Body of pancreas (tissue), 4 donors: Measurements from ENCODE around the gene OR51L1. TPM values are rescaled to one million over a fixed set of nuclear protein-coding genes. Genes with fewer than 3 reads are reported as not detected.

Experiments used
- ATAC-seq: fragments of 150-250 bp; one replicate; pipeline ENCODE4 v1.9.1; 2016
- DNase-seq, 4 donors: peaks; one replicate each; pipeline ENCODE4 v3.0.0-alpha.2; 2019
- H3K27ac ChIP-seq, 4 donors: fragments of 200-600 bp; sonication (generic); 1 replicate in 3 of 4; 2 replicates in 1 of 4; pipeline versions ENCODE4 v1.5.1 to v1.6.1; 2016 to 2019; ENCODE audit warnings: mild to moderate bottlenecking in 1 of 4, mixed read lengths in 1 of 4, moderate library complexity in 1 of 4
- H3K27me3 ChIP-seq, 2 donors: fragments of 200-600 bp; sonication (generic); one replicate each; pipeline ENCODE4 v1.6.0; 2016; ENCODE audit warnings: mild to moderate bottlenecking in 1 of 2
- H3K36me3 ChIP-seq, 2 donors: fragments of 200-600 bp; sonication (generic); replicated peaks in 1 of 2; 2 replicates each; pipeline ENCODE4 v1.5.1; 2016; ENCODE audit warnings: low read depth in 2 of 2; ENCODE audit not compliant: insufficient read depth in 1 of 2
- H3K4me1 ChIP-seq: fragments of 200-600 bp; sonication (generic); one replicate; pipeline ENCODE4 v1.6.0; 2016
- H3K4me3 ChIP-seq, 2 donors: fragments of 200-600 bp; sonication (generic); 1 replicate in 1 of 2; 2 replicates in 1 of 2; pipeline ENCODE4 v1.5.1; 2016 to 2019
- H3K9me3 ChIP-seq, 3 donors: fragments of 200-600 bp; sonication (generic); 1 replicate in 2 of 3; 2 replicates in 1 of 3; pipeline ENCODE4 v1.5.1; 2016
- POLR2A ChIP-seq, 3 donors: fragments of 450-650 bp; IDR thresholded peaks; one replicate each; pipeline ENCODE4 v1.6.1; 2016; ENCODE audit warnings: antibody characterized with exemption in 3 of 3, mild to moderate bottlenecking in 2 of 3
- WGBS, 2 donors: methylation state at CpG; one replicate each; pipeline ENCODE4 v1.1.5; 2017; 5-methylcytosine and 5-hydroxymethylcytosine counted together
- intact Hi-C: fragments of 100-400 bp; cut with DNase I; formaldehyde crosslinking; loops from one replicate; pipeline ENCODE4 v1.15.1; 2023
- total RNA-seq, 2 donors: library from RNA; depleted of rRNA; stranded (reverse); fragments of >200 nt; gene quantifications; one replicate each; pipeline ENCODE4 v1.1.0, GENCODE V29; 2016
- TF ChIP-seq, protein P1 (sequence below), 7 experiments: fragments of 450-650 bp in 4 of 7; fragments of 200-600 bp in 3 of 7; sonication (generic) in 3 of 7; IDR thresholded peaks; one replicate each; pipeline ENCODE4 v1.5.1; 2016 to 2019; ENCODE audit warnings: antibody characterized with exemption in 7 of 7

The OR51L1 gene
- total RNA-seq, 2 donors from 2014 or later: not detected

DNA sequence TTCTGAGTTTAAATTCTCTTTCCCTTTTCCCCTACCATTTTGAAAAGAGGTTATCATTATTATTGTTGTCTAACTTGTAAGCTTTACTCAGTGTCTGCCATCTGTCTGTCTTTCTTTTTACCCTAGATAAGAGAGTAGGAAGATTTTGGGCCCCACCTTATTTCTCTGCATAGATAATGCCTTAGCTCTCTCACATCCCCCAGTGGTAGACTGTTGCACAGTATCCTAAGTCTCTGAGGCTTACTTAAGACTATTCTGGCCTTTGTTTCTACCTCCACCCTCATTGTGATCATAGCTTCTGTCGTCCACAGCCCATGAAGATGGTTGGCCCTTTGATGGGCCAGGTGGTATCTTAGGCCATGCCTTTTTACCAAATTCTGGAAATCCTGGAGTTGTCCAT, 3.6 kb upstream of the OR51L1 start:
- TF ChIP-seq, protein P1, sequence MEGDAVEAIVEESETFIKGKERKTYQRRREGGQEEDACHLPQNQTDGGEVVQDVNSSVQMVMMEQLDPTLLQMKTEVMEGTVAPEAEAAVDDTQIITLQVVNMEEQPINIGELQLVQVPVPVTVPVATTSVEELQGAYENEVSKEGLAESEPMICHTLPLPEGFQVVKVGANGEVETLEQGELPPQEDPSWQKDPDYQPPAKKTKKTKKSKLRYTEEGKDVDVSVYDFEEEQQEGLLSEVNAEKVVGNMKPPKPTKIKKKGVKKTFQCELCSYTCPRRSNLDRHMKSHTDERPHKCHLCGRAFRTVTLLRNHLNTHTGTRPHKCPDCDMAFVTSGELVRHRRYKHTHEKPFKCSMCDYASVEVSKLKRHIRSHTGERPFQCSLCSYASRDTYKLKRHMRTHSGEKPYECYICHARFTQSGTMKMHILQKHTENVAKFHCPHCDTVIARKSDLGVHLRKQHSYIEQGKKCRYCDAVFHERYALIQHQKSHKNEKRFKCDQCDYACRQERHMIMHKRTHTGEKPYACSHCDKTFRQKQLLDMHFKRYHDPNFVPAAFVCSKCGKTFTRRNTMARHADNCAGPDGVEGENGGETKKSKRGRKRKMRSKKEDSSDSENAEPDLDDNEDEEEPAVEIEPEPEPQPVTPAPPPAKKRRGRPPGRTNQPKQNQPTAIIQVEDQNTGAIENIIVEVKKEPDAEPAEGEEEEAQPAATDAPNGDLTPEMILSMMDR (IDR thresholded peaks at IDR 0.05): peak in 2 of 7 experiments; percentile 14 to 31
- no peak for TF ChIP-seq POLR2A (IDR thresholded peaks at IDR 0.05)
- intact Hi-C loops: no loop called here
- no peak overlapping the region for H3K4me3 ChIP-seq
- H3K27me3 ChIP-seq: no peaks in the 10 kb centered on the region
- H3K9me3 ChIP-seq: no peaks in the 10 kb centered on the region
- no peaks in the 10 kb centered on the region for H3K4me1 ChIP-seq
- no peak for ATAC-seq
- H3K27ac ChIP-seq: no peak overlapping the region
- DNase-seq: no peak
- no peaks in the 10 kb centered on the region for H3K36me3 ChIP-seq
- 43 to 63% methylated on average over 1 of the region's 1 CpG for WGBS, 2 donors

DNA sequence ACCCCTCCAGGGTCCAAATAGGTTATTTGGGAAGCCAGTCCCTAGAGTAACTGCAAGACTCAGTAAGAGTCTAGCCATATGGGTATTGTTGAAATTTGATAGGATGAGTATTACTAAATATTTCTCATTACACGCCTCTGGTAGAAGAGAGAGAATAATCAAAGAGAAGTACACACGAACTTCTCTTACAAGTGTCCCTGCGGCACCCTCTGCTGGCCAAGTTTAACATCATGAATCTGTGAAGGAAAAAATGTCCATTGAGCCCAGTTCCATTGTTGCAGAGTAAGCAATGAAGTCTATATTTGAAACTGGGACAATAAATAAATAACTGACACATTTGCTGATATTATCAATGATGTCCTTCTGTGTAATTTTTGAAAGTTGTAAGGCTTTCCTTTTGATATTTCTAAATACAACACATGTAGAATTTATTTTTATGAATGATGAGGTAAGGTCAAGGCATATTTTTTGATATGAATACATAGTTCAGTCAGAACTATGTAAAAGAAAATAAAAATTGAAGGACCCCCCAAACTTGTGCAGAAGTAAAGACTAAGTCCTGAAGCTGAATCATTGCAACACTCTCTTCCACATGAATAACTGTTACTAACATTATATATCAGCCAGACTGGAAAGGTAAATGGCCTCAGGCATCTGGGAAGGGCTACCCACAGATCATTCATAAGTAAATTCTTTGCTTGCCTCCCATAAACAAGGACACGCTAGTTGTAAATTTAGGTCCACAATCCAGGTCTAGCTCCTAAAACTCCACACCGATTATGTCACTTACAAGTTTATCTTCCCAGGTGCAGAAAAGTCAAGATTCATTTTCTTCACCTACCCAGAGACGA, 10.0 kb downstream of the OR51L1 start:
- Histone ChIP-seq H3K4me1 (no peaks in the 10 kb centered on the region), H3K9me3 (no peaks in the 10 kb centered on the region), H3K4me3 (no peak overlapping the region), H3K27me3 (no peaks in the 10 kb centered on the region), H3K27ac (no peak overlapping the region), H3K36me3 (no peaks in the 10 kb centered on the region)
- peak; percentile 61 to 83 (median 70) for DNase-seq
- peak; percentile 65 for ATAC-seq
- TF ChIP-seq, protein P1 (IDR thresholded peaks at IDR 0.05): peak in 6 of 7 experiments; percentile 56 to 79 (median 63)
- no peak for TF ChIP-seq POLR2A (IDR thresholded peaks at IDR 0.05)
- intact Hi-C loops: loop anchor here (5.0 to 10.0 kb wide), 2 partner anchors 367 to 820 kb away; partner anchors contain the start of gene OR51D1
- WGBS, 2 donors: 21 to 23% methylated on average over 6 of the region's 6 CpGs

DNA sequence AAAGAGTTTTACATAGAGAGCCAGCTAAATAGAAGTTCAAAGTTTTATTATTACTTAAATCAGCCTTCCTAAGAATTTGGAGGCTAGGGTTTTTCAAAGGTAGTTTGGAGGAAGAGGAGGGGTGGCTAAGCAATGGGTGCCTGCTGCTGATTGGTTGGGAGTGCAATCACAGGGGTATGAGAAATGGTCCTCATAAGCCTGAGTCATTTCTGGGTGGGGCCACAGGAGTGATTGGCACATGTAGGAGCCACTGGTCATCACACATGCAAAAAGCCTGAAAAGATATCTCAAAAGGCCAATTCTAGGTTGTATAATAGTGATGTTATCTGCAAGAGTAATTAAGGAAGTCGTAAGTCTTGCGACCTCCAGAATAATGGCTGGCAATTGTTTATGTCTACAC, 12.9 kb downstream of the OR51L1 start:
- no peaks in the 10 kb centered on the region for H3K36me3 ChIP-seq
- H3K27ac ChIP-seq: no peak overlapping the region
- DNase-seq: no peak
- no peaks in the 10 kb centered on the region for H3K4me1 ChIP-seq
- H3K4me3 ChIP-seq: no peak overlapping the region
- intact Hi-C loops: loop anchor here (5.0 to 10.0 kb wide), 2 partner anchors 370 to 823 kb away; partner anchors contain the start of gene OR51D1
- 45 to 58% methylated on average over 2 of the region's 2 CpGs for WGBS, 2 donors
- no peak for ATAC-seq
- no peaks in the 10 kb centered on the region for H3K27me3 ChIP-seq
- H3K9me3 ChIP-seq: no peaks in the 10 kb centered on the region
- TF ChIP-seq, protein P1 (IDR thresholded peaks at IDR 0.05): no peak
- TF ChIP-seq POLR2A (IDR thresholded peaks at IDR 0.05): no peak

DNA sequence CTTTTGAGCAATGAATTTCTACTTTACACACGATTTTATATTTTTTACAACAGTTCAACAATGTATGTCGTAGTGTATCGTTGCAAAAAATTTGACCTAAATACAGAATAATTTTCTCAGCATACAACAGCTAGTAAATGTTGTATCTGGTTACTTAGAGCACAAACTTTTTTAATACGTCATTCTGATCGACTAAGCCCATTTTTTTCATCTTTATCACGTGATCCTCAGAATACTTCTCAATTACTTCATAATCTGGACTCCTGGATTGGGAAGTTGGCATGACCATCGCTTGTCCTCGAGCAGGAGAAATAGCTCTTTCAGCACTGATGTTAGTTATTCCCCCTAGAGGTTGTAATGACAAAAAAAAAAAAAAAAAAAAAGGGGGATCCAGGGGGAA, 16.6 kb downstream of the OR51L1 start:
- TF ChIP-seq, protein P1 (IDR thresholded peaks at IDR 0.05): no peak
- no peak for TF ChIP-seq POLR2A (IDR thresholded peaks at IDR 0.05)
- H3K36me3 ChIP-seq: no peaks in the 10 kb centered on the region
- WGBS, 2 donors: 61 to 66% methylated on average over 8 of the region's 8 CpGs
- no peaks in the 10 kb centered on the region for H3K4me1 ChIP-seq
- H3K27me3 ChIP-seq: no peaks in the 10 kb centered on the region
- no peak overlapping the region for H3K4me3 ChIP-seq
- DNase-seq (no peak), ATAC-seq (no peak)
- H3K9me3 ChIP-seq: no peaks in the 10 kb centered on the region
- intact Hi-C loops: no loop called here
- H3K27ac ChIP-seq: no peak overlapping the region
